HL-60 (cell line): ENCODE results near the gene CELF2.

ENCODE experiments used
- TF ChIP-seq, protein P1 (sequence below): IDR thresholded peaks from one replicate; pipeline ENCODE4 v1.5.1; 2011; ENCODE audit warnings: low read length, control low read depth, inconsistent platforms; ENCODE audit not compliant: insufficient read depth
- TF ChIP-seq, protein P2 (sequence below): IDR thresholded peaks from 2 replicates; pipeline ENCODE4 v1.6.1; 2012; ENCODE audit warnings: low read depth; ENCODE audit not compliant: insufficient replicate concordance

- TF ChIP-seq, protein P1, sequence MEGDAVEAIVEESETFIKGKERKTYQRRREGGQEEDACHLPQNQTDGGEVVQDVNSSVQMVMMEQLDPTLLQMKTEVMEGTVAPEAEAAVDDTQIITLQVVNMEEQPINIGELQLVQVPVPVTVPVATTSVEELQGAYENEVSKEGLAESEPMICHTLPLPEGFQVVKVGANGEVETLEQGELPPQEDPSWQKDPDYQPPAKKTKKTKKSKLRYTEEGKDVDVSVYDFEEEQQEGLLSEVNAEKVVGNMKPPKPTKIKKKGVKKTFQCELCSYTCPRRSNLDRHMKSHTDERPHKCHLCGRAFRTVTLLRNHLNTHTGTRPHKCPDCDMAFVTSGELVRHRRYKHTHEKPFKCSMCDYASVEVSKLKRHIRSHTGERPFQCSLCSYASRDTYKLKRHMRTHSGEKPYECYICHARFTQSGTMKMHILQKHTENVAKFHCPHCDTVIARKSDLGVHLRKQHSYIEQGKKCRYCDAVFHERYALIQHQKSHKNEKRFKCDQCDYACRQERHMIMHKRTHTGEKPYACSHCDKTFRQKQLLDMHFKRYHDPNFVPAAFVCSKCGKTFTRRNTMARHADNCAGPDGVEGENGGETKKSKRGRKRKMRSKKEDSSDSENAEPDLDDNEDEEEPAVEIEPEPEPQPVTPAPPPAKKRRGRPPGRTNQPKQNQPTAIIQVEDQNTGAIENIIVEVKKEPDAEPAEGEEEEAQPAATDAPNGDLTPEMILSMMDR: no peak
- TF ChIP-seq, protein P2, sequence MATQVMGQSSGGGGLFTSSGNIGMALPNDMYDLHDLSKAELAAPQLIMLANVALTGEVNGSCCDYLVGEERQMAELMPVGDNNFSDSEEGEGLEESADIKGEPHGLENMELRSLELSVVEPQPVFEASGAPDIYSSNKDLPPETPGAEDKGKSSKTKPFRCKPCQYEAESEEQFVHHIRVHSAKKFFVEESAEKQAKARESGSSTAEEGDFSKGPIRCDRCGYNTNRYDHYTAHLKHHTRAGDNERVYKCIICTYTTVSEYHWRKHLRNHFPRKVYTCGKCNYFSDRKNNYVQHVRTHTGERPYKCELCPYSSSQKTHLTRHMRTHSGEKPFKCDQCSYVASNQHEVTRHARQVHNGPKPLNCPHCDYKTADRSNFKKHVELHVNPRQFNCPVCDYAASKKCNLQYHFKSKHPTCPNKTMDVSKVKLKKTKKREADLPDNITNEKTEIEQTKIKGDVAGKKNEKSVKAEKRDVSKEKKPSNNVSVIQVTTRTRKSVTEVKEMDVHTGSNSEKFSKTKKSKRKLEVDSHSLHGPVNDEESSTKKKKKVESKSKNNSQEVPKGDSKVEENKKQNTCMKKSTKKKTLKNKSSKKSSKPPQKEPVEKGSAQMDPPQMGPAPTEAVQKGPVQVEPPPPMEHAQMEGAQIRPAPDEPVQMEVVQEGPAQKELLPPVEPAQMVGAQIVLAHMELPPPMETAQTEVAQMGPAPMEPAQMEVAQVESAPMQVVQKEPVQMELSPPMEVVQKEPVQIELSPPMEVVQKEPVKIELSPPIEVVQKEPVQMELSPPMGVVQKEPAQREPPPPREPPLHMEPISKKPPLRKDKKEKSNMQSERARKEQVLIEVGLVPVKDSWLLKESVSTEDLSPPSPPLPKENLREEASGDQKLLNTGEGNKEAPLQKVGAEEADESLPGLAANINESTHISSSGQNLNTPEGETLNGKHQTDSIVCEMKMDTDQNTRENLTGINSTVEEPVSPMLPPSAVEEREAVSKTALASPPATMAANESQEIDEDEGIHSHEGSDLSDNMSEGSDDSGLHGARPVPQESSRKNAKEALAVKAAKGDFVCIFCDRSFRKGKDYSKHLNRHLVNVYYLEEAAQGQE: no peak
Observed at GRCh38 chr10:11225935-11226334, 208.3 kb downstream of the CELF2 start.
